CD4-positive, alpha-beta T cell treated with Interleukin-17A for 4 hours (primary cell): ENCODE measurements around the gene ZXDA.

Source experiments
- DNase-seq: peaks from one replicate; pipeline ENCODE4 v3.0.0-alpha.2; 2020; ENCODE audit warnings: mixed read lengths

ZXDA gene, protein sequence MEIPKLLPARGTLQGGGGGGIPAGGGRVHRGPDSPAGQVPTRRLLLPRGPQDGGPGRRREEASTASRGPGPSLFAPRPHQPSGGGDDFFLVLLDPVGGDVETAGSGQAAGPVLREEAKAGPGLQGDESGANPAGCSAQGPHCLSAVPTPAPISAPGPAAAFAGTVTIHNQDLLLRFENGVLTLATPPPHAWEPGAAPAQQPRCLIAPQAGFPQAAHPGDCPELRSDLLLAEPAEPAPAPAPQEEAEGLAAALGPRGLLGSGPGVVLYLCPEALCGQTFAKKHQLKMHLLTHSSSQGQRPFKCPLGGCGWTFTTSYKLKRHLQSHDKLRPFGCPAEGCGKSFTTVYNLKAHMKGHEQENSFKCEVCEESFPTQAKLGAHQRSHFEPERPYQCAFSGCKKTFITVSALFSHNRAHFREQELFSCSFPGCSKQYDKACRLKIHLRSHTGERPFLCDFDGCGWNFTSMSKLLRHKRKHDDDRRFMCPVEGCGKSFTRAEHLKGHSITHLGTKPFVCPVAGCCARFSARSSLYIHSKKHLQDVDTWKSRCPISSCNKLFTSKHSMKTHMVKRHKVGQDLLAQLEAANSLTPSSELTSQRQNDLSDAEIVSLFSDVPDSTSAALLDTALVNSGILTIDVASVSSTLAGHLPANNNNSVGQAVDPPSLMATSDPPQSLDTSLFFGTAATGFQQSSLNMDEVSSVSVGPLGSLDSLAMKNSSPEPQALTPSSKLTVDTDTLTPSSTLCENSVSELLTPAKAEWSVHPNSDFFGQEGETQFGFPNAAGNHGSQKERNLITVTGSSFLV

DNA sequence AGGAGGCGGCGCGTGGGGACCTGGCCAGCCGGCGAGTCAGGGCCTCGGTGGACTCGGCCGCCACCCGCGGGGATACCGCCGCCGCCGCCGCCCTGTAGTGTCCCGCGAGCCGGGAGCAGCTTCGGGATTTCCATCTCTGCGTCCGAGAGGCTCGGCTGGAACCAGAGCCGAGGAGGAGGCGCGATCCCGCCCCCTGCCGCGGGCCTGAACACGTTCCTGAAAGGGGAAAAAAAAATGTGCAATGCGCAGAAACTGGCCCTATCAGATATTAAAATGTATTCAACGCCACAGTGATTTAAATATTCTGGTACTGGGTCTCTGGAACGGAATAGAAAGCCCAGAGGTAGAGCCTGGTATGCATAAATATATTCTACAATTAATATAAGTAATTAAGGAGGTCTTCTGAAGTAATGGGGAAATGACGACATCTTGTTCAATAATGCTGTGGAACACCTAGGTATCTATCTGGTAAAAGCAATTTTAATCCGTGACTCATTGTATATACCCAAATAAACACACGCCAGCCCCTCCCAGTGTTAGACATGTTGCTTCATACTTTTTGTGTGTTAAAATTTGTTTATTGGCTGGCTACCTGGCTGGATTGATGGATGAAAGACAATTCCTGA is at the start of gene ZXDA:
ZXDA (minus strand) TSS at position 172 of the 626 bp plus-strand sequence; CDS start at position 134, 38 bp downstream.
- peak; percentile 35 for DNase-seq

DNA sequence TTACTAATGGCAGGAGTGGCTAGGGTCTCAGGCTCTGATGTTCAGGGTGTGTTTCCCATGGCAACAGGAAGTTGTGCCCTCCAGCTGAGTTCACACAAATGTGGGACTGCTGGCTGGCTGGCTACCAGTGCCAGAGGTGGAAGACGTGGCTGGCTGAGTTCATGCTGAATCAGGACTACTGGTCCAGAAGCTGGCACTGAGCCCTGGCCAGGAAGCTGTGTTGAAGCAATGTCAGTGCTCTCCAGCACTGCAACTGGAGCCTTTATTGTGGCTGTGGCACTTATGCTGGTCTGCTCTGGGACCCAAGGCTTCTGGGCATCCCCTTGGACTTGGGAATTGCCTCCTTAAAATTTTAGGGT is 42.0 kb upstream of the ZXDA start:
- DNase-seq, result no peak

DNA sequence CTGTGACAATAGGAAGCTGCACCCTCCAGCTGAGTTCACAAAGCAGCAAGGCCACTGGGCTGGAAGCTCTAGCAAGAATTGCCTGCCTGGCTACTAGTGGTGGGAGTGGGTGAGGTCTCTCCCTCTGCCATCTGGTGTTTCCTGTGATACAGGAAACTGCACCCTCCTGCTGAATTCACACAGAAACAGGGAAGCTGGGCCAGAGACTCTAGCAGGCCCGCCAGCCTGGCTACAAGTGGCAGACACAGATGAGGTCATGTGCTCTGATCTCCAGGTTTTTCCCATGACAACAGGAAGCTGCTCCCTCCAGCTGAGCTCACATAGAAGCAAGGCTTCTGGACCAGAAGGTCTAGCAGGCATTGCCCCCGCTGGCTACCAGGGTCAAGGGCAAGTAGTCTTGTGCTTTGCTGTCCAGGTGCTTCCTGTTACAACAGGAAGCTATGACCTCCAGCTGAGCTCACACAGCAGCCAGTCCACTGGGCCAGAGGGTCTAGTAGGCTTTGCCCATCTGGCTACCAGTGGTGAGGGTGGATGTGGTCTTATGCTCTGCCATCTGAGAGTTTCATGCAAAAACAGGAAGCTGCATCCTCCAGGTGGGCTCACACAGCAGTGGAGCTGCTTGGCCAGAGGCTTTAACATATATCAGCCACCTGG is 41.5 kb upstream of the ZXDA start:
- no peak for DNase-seq

DNA sequence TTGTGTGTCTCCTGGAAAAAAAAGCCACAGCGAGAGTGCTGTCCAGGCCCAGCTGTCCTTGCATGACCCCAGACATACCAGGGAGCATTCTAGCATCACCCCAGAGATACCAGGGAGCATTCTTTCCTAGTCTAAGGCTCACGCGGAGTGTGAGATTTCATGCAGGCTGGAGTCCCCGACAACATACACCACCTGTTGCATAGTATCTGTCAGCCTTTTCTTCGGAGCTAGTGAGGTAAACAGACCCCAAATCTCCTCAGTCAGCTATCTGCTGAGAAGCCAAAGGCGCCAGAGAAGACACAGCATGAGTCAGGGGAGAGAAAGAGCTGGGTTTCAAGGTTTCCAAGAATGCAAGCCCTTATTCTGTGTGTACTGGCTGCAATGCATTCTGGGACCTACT is 23.1 kb upstream of the ZXDA start:
- no peak for DNase-seq

DNA sequence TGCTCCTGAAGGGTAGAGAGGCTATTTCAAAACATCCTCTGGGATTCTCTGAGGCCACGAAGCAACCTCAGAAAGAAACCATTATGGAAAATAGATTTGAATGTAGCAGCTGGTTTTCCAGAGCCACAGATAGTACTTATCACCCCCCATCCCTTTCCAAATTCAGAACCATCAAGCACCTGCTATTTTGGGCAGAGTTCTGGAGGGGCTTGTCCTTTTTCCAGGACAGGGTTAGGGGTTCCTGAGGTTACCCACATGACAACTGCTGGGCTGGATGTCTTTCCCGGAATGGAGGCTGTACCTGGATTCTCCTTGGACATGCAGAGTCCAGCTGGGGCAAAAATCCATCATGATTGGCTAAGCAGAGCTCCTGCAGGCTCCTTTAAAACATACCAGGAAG is 22.0 kb upstream of the ZXDA start:
- DNase-seq, result no peak

DNA sequence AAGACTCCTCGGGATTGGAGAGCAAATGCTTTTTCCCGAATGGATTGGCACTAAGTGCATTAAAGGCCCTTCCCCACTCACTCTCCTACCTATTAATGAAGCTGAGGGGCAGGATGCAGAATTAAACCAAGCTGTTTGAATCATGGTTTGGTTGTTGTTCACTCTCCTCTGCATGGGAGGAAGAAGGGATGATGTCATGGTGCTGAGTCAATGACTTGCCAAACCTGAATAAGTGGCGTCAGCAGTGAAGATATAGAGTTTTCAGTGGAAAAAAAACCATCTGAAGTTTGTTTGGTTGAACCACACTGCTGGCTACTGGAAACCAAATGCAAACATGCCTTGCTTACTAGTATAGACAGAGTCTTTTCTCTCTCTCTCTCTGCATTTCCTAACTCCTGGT is 19.8 kb upstream of the ZXDA start:
- DNase-seq, result no peak

DNA sequence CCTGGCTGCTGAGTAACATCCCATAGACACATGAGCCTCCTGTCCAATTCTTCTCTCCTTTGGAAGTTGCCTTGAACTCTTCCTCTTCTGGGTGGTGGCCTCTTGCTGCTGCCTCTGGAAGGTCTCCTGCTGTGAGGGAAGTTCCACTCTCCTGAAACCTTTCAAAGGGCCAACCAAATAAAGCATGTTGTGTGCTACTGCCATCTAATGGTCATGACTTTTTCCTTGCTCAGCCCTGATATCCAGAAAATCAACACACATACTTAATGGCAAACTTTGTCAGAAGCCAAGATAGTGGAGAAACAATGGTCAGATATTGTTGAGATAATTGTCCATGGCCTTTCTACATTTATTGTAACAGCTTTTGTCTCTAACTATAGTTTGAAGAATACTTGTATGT is 19.1 kb upstream of the ZXDA start:
- no peak for DNase-seq

DNA sequence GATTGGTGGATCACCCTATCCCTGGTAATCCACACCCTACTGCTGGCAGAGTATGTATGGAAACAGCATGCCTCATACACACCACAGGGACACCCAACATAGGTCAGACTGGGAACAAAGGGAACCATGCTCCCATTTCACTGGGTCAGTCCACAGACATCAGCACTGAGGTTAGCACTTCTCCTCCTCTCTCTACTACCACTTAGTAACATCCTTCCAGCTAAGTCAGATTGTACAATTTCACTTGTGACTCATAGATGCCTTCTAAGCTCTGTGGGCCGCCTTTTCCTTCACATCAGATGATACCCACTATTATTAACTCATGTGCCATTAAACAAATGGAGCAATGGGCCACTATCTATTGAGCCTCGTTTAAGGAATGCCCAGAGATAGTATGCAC is 15.5 kb upstream of the ZXDA start:
- no peak for DNase-seq

DNA sequence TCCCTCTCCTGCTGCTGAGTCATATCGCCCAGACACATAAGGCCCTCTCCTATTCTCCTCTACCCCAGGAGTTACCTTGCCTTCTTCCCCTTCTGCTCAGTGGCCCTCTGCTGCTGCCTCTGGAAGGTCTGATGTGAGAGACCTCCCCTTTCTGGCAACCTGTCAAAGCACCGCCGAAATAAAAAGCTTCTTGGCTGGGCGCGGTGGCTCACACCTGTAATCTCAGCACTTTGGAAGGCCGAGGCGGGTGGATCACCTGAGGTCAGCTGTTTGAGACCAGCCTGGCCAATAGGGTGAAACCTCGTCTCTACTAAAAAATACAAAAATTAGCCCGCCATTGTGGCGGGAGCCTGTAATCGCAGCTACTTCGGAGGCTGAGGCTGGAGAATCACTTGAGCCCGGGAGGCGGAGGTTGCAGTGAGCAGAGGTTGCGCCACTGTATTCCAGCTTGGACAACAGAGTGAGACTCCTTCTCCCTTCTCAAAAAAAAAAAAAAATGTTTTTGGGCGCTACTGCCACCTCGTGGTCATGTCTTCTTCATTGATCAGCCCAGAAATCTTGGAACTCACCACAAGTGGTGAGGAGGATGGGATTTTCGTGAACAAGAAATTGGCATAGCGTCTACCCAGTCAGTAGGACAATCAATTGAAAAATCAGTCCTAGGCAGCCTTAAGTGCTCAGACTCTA is 8.6 kb upstream of the ZXDA start:
- peak; percentile 56 for DNase-seq

DNA sequence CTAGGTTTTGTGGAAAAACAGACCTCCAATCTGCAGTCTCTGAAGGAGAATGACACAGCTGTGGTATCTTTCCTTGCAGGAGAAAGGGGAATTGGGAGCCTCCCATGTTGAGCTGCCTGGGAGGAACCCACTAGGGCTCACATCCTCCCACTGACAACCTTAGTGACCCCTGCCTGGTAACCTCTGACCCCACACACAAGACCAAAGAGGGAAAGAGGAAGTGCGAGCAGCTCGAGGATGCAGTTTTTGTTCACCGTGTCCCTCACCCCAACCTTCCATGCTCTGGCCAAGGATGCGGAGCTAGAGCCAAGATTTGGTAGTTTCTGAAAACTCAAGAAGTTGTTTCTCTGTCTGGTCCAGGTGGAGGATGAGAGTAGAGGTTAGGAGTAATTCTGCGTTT is 5.4 kb upstream of the ZXDA start:
- DNase-seq, result no peak

DNA sequence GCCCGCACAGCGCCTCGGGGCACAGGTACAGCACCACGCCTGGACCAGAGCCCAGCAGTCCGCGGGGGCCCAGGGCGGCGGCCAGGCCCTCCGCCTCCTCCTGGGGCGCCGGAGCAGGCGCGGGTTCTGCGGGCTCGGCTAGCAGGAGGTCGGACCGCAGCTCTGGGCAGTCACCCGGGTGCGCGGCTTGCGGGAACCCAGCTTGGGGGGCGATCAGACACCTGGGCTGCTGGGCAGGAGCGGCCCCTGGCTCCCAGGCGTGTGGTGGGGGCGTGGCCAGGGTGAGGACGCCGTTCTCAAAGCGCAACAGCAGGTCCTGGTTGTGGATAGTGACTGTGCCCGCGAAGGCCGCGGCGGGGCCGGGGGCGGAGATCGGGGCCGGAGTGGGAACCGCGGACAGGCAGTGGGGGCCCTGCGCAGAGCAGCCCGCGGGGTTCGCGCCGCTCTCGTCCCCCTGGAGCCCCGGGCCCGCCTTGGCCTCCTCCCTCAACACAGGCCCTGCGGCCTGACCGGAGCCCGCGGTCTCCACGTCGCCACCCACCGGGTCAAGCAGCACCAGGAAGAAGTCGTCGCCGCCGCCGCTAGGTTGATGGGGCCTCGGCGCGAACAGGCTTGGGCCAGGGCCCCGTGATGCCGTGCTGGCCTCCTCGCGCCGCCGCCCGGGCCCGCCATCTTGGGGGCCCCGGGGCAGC is 517 bp downstream of the ZXDA start:
- DNase-seq, result peak; percentile 28

DNA sequence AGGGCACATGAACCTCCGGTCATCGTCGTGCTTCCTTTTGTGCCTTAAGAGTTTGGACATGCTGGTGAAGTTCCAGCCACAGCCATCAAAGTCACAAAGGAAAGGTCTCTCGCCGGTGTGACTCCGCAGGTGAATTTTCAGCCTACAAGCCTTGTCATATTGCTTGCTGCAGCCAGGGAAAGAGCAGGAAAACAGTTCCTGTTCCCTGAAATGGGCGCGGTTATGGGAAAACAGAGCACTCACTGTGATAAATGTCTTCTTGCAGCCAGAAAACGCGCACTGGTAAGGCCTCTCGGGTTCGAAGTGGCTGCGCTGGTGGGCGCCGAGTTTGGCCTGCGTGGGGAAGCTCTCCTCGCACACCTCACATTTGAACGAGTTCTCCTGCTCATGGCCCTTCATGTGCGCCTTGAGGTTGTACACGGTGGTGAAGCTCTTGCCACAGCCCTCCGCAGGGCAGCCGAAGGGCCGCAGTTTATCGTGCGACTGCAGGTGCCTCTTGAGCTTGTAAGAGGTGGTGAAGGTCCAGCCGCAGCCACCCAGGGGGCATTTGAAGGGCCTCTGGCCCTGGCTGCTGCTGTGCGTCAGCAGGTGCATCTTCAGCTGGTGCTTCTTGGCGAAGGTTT is 1.2 kb downstream of the ZXDA start:
- DNase-seq, result peak; percentile 4

DNA sequence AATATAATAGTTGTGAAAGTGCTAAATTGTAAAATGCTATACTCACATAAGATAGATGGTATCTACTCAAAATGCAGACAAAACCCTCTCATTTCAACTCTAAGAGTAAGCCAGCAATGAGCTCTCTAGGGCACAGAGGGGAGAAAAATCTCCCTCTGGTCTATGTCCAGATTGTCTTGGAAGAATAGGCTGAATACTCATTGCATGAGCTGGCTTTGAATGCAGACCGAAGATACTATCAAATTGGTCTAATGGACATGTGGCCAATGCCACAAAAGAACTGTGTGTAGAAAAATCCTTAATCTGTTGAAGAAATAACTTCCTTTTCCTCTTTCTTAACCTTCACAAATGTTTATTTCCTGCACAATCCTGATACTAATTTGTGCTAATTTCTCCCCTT is 3.5 kb downstream of the ZXDA start:
- DNase-seq, result no peak

DNA sequence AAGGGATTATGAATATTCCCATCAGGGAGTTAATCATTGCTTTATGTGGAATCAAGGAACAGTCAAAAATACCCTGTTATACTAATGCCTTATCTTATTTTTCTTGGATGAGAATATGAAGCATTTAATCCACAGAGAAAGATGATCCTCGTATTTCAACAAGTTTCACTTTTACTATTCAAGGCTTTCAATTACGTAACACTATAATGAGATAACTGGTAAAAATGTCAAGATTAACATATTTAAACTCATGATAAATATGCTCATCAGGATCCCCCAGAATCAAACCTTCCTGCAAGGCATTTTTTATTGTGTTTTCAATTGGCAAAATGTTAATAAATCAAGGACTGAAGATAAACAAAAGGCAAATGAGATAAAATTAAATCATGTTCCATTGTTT is 5.1 kb downstream of the ZXDA start:
- no peak for DNase-seq

DNA sequence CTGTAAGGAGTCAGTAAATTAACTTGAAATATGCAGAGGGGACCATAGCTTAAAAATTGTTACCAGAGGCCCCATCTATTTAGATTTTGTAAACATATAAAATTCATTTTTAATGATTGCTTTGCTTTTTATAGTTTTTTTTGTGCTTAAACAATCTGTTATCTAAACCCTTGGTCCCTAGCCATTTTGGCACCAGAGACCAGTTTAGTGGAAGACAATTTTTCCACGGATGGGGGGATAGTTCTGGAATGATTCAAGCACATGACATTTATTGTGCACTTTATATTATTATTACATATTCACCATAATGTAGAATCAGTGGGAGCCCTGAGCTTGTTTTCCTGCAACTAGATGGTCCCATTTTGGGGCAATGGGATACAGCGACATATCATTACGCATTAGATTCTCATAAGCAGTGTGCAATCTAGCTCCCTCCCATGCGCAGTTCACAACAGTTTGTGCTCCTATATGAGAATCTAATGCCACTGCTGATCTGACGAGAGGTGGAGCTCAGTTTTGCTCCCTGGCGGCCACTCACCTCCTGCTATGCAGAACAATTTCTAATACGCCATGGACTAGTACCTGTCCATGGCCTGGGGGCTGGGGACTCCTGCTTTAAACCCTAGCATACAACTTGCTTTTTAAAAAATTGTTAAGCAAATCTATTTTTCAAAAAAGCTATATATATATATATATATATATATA is 5.9 kb downstream of the ZXDA start:
- DNase-seq, result no peak

DNA sequence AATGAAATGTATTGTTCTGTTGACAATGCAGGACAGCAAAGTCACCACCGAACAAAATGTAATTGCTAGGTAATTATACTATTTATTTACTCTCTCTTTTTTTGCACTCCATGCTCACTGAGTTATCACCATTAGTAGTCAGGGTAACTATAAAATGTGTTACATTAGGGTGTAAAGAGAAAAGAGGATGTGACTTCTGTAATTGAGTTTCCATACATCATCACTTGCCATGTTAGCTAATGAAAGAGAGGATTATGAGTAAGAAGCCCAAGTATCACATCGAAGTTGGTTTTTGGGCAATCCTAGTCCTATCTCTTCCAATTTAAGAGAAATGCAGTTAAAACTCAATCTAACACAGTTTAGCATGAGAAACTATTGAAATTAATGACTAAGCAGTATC is 7.6 kb downstream of the ZXDA start:
- DNase-seq, result no peak

DNA sequence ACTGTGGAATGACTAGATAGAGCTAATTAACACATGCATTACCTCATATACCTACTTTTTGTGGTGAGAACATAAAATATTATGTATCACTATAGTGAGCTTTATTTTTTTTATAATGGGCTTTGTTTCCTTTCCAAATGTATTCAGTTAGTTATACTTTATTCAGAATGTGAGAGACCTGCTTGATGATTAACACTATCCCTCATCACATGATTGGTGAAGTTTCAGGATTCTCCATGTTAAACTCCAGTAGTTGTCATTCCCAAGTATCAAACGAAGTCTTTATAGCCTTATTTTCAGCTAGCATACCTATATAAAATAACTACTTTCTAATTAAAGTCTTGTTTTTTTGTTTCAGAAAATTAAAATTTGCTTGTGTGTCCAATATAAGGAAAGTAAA is 8.8 kb downstream of the ZXDA start:
- no peak for DNase-seq

DNA sequence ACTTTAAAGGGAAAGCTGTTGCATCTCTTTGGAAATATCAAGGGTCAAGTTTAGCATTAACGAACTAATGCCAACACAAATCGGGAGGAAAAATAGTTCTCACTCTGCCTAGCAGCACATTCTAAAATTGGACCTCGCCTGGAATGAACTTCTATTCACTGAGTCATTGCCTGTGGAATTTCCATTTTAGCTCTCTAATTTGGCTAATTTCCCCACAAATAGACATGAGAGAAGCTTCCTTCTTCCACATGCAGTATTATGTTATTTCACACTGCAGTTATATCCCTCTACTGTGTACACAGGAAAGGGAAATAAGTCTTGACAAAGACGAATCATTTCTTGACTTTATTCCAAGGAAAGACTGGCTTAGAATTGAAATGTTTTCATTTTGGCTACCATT is 9.3 kb downstream of the ZXDA start:
- DNase-seq, result no peak

DNA sequence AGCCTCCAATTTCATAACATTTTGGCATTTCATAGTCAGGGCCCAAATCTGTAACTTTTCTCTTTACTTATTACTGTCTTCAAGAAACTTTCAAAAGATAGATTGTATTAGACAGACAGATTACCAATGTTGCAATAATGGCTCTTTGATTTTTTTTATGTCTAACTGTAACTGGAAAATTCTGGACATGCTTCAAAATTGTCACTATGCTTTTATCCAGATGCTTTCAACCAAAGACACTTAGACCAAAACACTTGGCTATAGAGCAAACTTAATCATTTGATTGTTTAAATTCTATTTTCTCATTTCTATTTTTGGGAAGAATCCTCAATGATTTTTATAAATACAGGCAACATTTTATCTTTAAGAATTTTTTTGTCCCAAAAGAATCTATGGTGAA is 10.4 kb downstream of the ZXDA start:
- DNase-seq, result no peak

DNA sequence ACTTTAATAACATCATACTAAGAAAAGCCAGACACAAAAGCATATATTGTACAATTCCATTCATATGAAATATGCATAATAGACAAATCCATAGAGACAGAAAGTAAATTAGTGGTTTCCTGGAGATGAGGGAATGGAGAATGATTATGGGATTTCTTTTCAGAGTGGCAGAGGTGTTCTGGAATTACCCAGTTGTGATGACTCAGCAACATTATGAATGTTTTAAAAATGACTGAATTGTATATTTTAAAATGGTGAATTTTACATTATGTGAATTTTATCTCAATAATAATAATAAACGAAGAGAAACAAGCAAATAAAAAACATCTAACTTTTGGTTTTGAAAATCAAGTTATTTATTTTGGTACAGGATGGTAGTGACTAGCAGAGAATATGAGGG is 11.2 kb downstream of the ZXDA start:
- no peak for DNase-seq

DNA sequence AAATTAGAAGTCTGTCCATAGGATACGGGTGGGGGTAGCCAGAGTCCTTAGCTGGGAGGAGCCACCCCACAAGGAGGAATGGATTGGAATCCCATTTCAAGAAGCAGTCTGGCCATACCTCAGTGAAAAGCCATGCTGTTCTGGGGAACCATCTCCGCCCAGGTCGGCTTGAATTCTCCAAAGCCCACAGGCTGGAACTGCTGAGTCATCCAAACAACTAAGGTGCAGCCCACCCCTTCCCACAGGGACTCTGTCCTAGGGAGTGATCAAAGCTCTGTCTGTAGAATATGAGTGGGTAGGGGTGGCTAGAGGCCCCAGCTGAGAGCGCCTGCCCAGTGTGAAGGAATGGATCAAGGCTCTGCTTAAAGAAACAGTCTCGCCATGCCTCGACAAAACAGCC is 38.8 kb downstream of the ZXDA start:
- DNase-seq, result no peak
